HG02610 (cell line): ENCODE measurements around the gene FMNL2.

Experiments used
- ATAC-seq: cut with Tn5 transposase; IDR thresholded peaks from one replicate; pipeline ENCODE4 v1.9.1; 2021; ENCODE audit warnings: mild to moderate bottlenecking, moderate library complexity; ENCODE audit not compliant: unreplicated experiment

FMNL2 gene

GRCh38 chr2:152421521-152422370, 86.8 kb downstream of the FMNL2 start:
- no peak for ATAC-seq

- ATAC-seq = no peak
Measured at GRCh38 chr2:152423684-152424083, 88.7 kb downstream of the FMNL2 start.

- ATAC-seq = no peak
Measured at GRCh38 chr2:152425765-152426727, 91.1 kb downstream of the FMNL2 start.

GRCh38 chr2:152426801-152427200, 91.8 kb downstream of the FMNL2 start:
- no peak for ATAC-seq

GRCh38 chr2:152427902-152428301, 92.9 kb downstream of the FMNL2 start:
- ATAC-seq = no peak

GRCh38 chr2:152428800-152429582, 94.0 kb downstream of the FMNL2 start:
- no peak for ATAC-seq

- no peak for ATAC-seq
Measured at GRCh38 chr2:152430876-152431275, 95.9 kb downstream of the FMNL2 start.

GRCh38 chr2:152431370-152432098, 96.6 kb downstream of the FMNL2 start:
- ATAC-seq = no peak

- no peak for ATAC-seq
Measured at GRCh38 chr2:152432206-152432653, 97.3 kb downstream of the FMNL2 start.

- no peak for ATAC-seq
Measured at GRCh38 chr2:152432765-152433164, 97.8 kb downstream of the FMNL2 start.

GRCh38 chr2:152433289-152433688, 98.3 kb downstream of the FMNL2 start:
- no peak for ATAC-seq

- no peak for ATAC-seq
Measured at GRCh38 chr2:152433791-152434190, 98.8 kb downstream of the FMNL2 start.

- no peak for ATAC-seq
Measured at GRCh38 chr2:152434395-152435182, 99.6 kb downstream of the FMNL2 start.

- ATAC-seq = no peak
Measured at GRCh38 chr2:152436148-152436547, 101.2 kb downstream of the FMNL2 start.

- no peak for ATAC-seq
Measured at GRCh38 chr2:152437276-152438108, 102.5 kb downstream of the FMNL2 start.

- ATAC-seq = no peak
Measured at GRCh38 chr2:152440049-152440448, 105.1 kb downstream of the FMNL2 start.

- no peak for ATAC-seq
Measured at GRCh38 chr2:152440460-152440859, 105.5 kb downstream of the FMNL2 start.

- ATAC-seq = no peak
Measured at GRCh38 chr2:152441961-152442360, 107.0 kb downstream of the FMNL2 start.
